Endothelial cell (in vitro differentiated cells): ENCODE data around the gene DOCK4. TPM values are rescaled to one million over a fixed set of nuclear protein-coding genes. Genes with fewer than 3 reads are reported as not detected.

Experiments
- DNase-seq: peaks from one replicate; pipeline ENCODE4 v3.0.0; 2021; ENCODE audit warnings: low spot score
- H3K27ac Mint-ChIP-seq: one replicate; pipeline ENCODE4 v1.8.0; 2021; ENCODE audit warnings: mixed read lengths, inconsistent platforms; ENCODE audit not compliant: unreplicated experiment
- H3K27me3 Mint-ChIP-seq: one replicate; pipeline ENCODE4 v1.8.0; 2021; ENCODE audit warnings: mild to moderate bottlenecking, moderate library complexity, mixed read lengths, inconsistent platforms; ENCODE audit not compliant: unreplicated experiment
- H3K36me3 Mint-ChIP-seq: one replicate; pipeline ENCODE4 v1.8.0; 2021; ENCODE audit warnings: mild to moderate bottlenecking, low read depth, mixed read lengths, inconsistent platforms; ENCODE audit not compliant: unreplicated experiment
- H3K4me1 Mint-ChIP-seq: one replicate; pipeline ENCODE4 v1.8.0; 2021; ENCODE audit warnings: mild to moderate bottlenecking, mixed read lengths, inconsistent platforms; ENCODE audit not compliant: unreplicated experiment
- H3K4me3 Mint-ChIP-seq: one replicate; pipeline ENCODE4 v1.8.0; 2021; ENCODE audit warnings: mild to moderate bottlenecking, mixed read lengths, inconsistent platforms; ENCODE audit not compliant: unreplicated experiment
- H3K9me3 Mint-ChIP-seq: one replicate; pipeline ENCODE4 v1.8.0; 2021; ENCODE audit warnings: mixed read lengths, inconsistent platforms; ENCODE audit not compliant: unreplicated experiment
- total RNA-seq: library from RNA; stranded (reverse); fragmentation: NEBNext Ultra II Directional; extraction: Animal tissue kit (Norgen Biotek cat#: 25700); gene quantifications from one replicate; pipeline ENCODE4 v1.2.1, GENCODE V29; 2021; ENCODE audit not compliant: unreplicated experiment
- TF ChIP-seq, protein P1 (sequence below): fragments of 200-600 bp; sonication (generic); IDR thresholded peaks from one replicate; pipeline ENCODE4 v1.5.0; 2021; ENCODE audit warnings: antibody characterized with exemption; ENCODE audit not compliant: unreplicated experiment

The DOCK4 gene
- total RNA-seq, 1 donor from 2014 or later, result 99.2 TPM

DNA sequence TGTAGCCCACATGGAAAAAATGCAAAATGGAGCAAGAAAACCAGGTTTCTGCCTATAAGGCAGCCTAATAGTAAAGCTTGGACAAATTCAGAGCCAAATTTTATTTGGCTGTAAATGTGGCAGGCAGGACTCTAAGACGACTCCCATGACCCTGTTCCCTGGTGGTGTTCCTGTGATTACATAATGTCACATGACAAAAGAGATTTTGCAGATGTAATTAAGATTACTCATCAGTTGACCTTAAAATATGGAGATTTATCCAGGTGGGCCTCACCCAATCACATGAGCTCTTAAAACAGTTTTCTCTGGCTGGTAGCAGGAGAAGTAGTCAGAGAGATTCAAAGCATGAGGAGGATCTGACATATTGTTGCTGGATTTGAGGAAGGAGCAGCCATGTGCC lies 340.8 kb downstream of the DOCK4 start:
- Mint-ChIP-seq H3K4me3 (peak overlapping the region; percentile 16), H3K4me1 (peaks cover 14% of the 10 kb centered on the region), H3K36me3 (peaks cover 58% of the 10 kb centered on the region), H3K27ac (peak overlapping the region; percentile 64), H3K27me3 (peaks cover 5% of the 10 kb centered on the region), H3K9me3 (no peaks in the 10 kb centered on the region)
- TF ChIP-seq, protein P1, sequence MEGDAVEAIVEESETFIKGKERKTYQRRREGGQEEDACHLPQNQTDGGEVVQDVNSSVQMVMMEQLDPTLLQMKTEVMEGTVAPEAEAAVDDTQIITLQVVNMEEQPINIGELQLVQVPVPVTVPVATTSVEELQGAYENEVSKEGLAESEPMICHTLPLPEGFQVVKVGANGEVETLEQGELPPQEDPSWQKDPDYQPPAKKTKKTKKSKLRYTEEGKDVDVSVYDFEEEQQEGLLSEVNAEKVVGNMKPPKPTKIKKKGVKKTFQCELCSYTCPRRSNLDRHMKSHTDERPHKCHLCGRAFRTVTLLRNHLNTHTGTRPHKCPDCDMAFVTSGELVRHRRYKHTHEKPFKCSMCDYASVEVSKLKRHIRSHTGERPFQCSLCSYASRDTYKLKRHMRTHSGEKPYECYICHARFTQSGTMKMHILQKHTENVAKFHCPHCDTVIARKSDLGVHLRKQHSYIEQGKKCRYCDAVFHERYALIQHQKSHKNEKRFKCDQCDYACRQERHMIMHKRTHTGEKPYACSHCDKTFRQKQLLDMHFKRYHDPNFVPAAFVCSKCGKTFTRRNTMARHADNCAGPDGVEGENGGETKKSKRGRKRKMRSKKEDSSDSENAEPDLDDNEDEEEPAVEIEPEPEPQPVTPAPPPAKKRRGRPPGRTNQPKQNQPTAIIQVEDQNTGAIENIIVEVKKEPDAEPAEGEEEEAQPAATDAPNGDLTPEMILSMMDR, result no peak
- DNase-seq, result no peak

DNA sequence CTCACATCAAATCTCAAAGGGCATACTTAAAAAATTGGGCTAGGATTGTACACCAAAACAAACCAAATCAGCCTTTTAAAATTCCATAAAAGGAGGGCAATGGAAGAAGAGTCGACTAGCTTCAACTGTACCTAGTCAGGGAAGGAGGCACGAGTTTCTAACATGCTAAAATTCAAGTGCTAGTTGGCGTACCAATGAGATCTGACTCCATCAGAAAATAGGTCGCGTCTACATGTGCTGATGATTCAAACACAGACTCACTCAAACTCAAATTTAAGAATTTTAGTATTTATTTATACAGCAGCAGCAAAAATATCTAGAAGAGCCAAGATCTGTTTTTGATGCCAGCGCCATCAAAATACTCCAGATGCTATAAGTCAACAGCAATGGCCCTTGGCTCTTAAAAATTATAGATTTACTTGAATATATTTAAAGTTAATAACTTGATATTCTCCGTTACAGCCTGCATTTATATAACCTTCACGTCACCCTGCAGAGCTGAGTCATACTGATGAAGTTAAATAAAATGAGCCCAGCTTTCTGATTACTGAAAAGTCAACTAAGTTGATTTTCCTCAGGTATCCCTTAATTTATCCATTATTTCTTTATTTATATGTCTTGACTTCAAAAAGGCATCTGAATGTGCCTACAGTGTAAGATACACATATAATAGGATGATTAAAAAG lies 341.8 kb downstream of the DOCK4 start:
- H3K27me3 Mint-ChIP-seq, result peaks cover 5% of the 10 kb centered on the region
- H3K36me3 Mint-ChIP-seq, result peaks cover 62% of the 10 kb centered on the region
- peaks cover 19% of the 10 kb centered on the region for H3K4me1 Mint-ChIP-seq
- TF ChIP-seq, protein P1, result no peak
- H3K4me3 Mint-ChIP-seq, result no peak overlapping the region
- H3K9me3 Mint-ChIP-seq, result no peaks in the 10 kb centered on the region
- no peak overlapping the region for H3K27ac Mint-ChIP-seq
- no peak for DNase-seq

DNA sequence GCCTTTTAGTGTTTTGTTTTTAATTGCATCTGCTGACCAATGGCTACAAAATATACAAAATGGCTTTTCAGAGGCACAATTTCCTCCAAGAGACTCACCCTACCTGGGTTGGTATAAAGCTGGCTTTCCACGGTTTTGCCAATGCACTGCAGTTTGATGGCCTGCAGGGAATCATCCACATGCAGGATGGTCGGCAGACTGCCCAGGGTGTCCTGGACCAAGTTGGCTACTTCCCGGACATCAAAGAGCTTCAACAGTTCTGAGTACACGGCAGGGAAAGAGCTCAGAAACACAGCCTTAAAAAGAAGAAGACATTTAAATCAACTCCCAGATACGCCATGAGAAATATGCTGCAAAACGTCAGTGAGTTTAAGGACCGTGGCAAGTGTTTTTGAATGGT lies 342.9 kb downstream of the DOCK4 start:
- peaks cover 5% of the 10 kb centered on the region for H3K27me3 Mint-ChIP-seq
- peaks cover 66% of the 10 kb centered on the region for H3K36me3 Mint-ChIP-seq
- H3K4me1 Mint-ChIP-seq, result peaks cover 22% of the 10 kb centered on the region
- DNase-seq, result no peak
- no peak overlapping the region for H3K4me3 Mint-ChIP-seq
- H3K27ac Mint-ChIP-seq, result no peak overlapping the region
- TF ChIP-seq, protein P1, result no peak
- no peaks in the 10 kb centered on the region for H3K9me3 Mint-ChIP-seq

DNA sequence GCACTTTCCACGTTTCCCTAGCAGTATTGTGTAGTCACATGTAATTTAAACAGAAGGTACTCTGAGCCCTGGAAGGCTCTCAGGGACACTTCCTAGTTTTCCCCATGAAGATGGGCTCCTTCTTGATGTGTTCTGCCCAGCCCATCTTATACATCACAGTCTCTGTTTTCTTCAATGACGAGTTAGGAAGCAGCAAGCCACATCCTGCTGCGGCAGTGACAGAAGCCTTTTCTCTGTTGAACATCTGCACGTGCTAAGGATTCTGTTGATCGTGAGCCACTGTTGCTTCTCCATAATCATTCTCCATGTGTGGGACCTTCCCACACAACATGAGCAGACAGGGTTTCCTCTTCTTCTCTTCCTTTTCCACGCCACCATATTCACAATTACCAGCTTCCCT lies 346.0 kb downstream of the DOCK4 start:
- Mint-ChIP-seq H3K4me3 (peak overlapping the region; percentile 39), H3K27me3 (peaks cover 7% of the 10 kb centered on the region), H3K9me3 (no peaks in the 10 kb centered on the region), H3K4me1 (peaks cover 28% of the 10 kb centered on the region), H3K27ac (peak overlapping the region; percentile 67), H3K36me3 (peaks cover 57% of the 10 kb centered on the region)
- TF ChIP-seq, protein P1, result no peak
- no peak for DNase-seq

DNA sequence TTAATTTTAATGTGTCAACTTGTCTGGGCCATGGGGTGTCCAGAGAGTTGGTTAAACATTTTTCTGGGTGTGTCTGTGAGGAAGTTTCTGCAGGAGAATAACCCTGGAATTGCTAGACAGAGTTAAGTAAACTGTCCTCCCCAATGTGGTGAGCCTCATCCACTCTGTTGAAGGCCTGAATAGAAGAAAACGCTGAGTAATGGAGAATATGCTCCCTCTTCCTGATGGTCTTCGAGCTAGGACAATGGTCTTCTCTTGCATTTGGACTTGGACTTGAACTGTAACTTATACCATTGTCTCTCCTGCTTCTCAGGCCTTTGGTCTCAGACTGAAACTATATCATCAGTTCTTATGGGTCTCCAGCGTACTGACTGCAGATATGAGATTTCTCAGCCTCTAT lies 347.9 kb downstream of the DOCK4 start:
- Mint-ChIP-seq H3K27me3 (peaks cover 6% of the 10 kb centered on the region), H3K9me3 (no peaks in the 10 kb centered on the region), H3K4me1 (peaks cover 34% of the 10 kb centered on the region), H3K36me3 (peaks cover 46% of the 10 kb centered on the region), H3K4me3 (no peak overlapping the region), H3K27ac (no peak overlapping the region)
- DNase-seq, result no peak
- TF ChIP-seq, protein P1, result no peak
